Measurements from ENCODE around the gene WIPF3. TPM values are rescaled to one million over a fixed set of nuclear protein-coding genes. Genes with fewer than 3 reads are reported as not detected.

Gene WIPF3
- total RNA-seq, 1 experiment from 2014 or later: 11.6 TPM

- Histone ChIP-seq H2BK12ac (ENCODE audit: insufficient read length, low read depth, low read length) (no peak overlapping the region), H2BK20ac (ENCODE audit: low read depth, low read length, poor library complexity, severe bottlenecking) (no peak overlapping the region), H2BK15ac (ENCODE audit: low read depth, low read length) (no peak overlapping the region), H3K4me1 (ENCODE audit: insufficient read depth, low read length) (peaks cover 2% of the 10 kb centered on the region; the same call in 1 of the 2 replicates), H2AFZ (ENCODE audit: low read length) (no peak overlapping the region), H3K79me1 (ENCODE audit: insufficient read depth, low read depth, low read length, poor library complexity, severe bottlenecking) (no peaks in the 10 kb centered on the region), H3K14ac (ENCODE audit: insufficient read depth, low read length) (no peak overlapping the region), H4K5ac (ENCODE audit: insufficient read length, low read depth, low read length) (no peak overlapping the region), H2BK5ac (ENCODE audit: insufficient read length, low read length) (no peak overlapping the region), H4K20me1 (ENCODE audit: control insufficient read depth, insufficient read depth, insufficient read length) (no peaks in the 10 kb centered on the region), H3K9ac (ENCODE audit: extremely low read depth, insufficient read length, low read length) (no peak overlapping the region), H4K91ac (ENCODE audit: insufficient read length, low read depth, low read length) (no peak overlapping the region), H3K27ac (ENCODE audit: insufficient read length, low read depth, low read length) (no peak overlapping the region), H3K23ac (ENCODE audit: insufficient read length, low read depth, low read length) (no peak overlapping the region), H2AK5ac (ENCODE audit: insufficient read length, low read length) (no peak overlapping the region), H3K56ac (ENCODE audit: insufficient read length, low read depth, low read length) (no peak overlapping the region), H3K4ac (ENCODE audit: low read depth, low read length) (no peak overlapping the region), H3K79me2 (ENCODE audit: insufficient read depth, low read length) (no peaks in the 10 kb centered on the region), H3K27me3 (ENCODE audit: insufficient read depth, low read length) (no peaks in the 10 kb centered on the region; the same call in 1 of the 2 replicates), H3K9me3 (ENCODE audit: control insufficient read depth, low read depth, low read length) (no peaks in the 10 kb centered on the region), H3T11ph (ENCODE audit: low read length) (no peak overlapping the region), H2BK120ac (ENCODE audit: low read depth, low read length, poor library complexity, severe bottlenecking) (no peak overlapping the region), H4K8ac (replicated peaks; ENCODE audit: insufficient read length, low read depth, low read length) (no peak overlapping the region), H3K18ac (ENCODE audit: insufficient read length, low read depth, low read length) (no peak overlapping the region), H3K23me2 (ENCODE audit: insufficient read length, low read depth, low read length, poor library complexity, severe bottlenecking) (no peaks in the 10 kb centered on the region), H3K4me2 (ENCODE audit: insufficient read depth, insufficient read length, low read length) (no peak overlapping the region)
- 0 out of 2 replicates have a peak, but pooled peaks cover 3% of the 10 kb centered on the region for H3K27me3 Mint-ChIP-seq (ENCODE audit: low read depth)
- WGBS (ENCODE audit: extremely low coverage, insufficient read length, low lambda C conversion rate): no CpG with 5 or more reads among the region's 4 CpGs
- H3K9me3 Mint-ChIP-seq: no peaks in the 10 kb centered on the region
- H3K27ac Mint-ChIP-seq: no peak overlapping the region
- peaks cover 28% of the 10 kb centered on the region in 2 experiments for H3K4me1 Mint-ChIP-seq
- no peaks in the 10 kb centered on the region for H3K36me3 Mint-ChIP-seq (ENCODE audit: insufficient read depth in 1 of 3, low read depth in 3 of 3)
- DNase-seq: no peak
- TF ChIP-seq CTCF (conservative IDR thresholded peaks at IDR 0.05): no peak
- no peak overlapping the region for H3K4me3 Mint-ChIP-seq
These were observed 37.4 kb downstream of the WIPF3 start for GRCh38 chr7:29843726-29844125.

All from H9 (cell line).